ENCODE results near the gene SLC8A1. TPM values are rescaled to one million over a fixed set of nuclear protein-coding genes. Genes with fewer than 3 reads are reported as not detected.

SLC8A1 gene
- total and polyA plus RNA-seq, 2 donors (not counting 1 experiment from before 2014, with no cell fraction given) = 0.07 to 0.20 TPM

GRCh38 chr2:40487602-40488001 is 35.7 kb upstream of the SLC8A1 start:
- ATAC-seq (ENCODE audit: low read depth) (no peak), DNase-seq (no peak)
- TF ChIP-seq CTCF (IDR thresholded peaks at IDR 0.05) (no peak), EZH2 (IDR thresholded peaks at IDR 0.05; ENCODE audit: borderline replicate concordance, insufficient read depth, low read depth, low read length, poor library complexity, severe bottlenecking) (no peak)
- no peaks in the 10 kb centered on the region for H3K9me3 ChIP-seq (ENCODE audit: control extremely low read depth in 1 of 3, control insufficient read depth in 2 of 3, insufficient read depth in 1 of 3, low read length in 2 of 3)
- no peaks in the 10 kb centered on the region for H3K79me2 ChIP-seq (ENCODE audit: control insufficient read depth, insufficient read depth, low read length)
- H3K9ac ChIP-seq (ENCODE audit: low read length) = no peak overlapping the region
- Mint-ChIP-seq H3K27me3 (no peaks in the 10 kb centered on the region), H3K27ac (no peak overlapping the region), H3K9me3 (ENCODE audit: insufficient read depth) (no peaks in the 10 kb centered on the region), H3K4me1 (peaks cover 6% of the 10 kb centered on the region), H3K4me3 (no peak overlapping the region)
- H3K27ac ChIP-seq (ENCODE audit: low read length in 2 of 2) = no peak overlapping the region
- H3K4me2 ChIP-seq (replicated peaks; ENCODE audit: low read depth, low read length, poor library complexity, severe bottlenecking) = no peak overlapping the region
- H2AFZ ChIP-seq (ENCODE audit: insufficient read depth, low read depth, low read length, poor library complexity, severe bottlenecking) = no peak overlapping the region
- ChIA-PET CTCF (no interaction called here), POLR2A (no interaction called here)
- WGBS (ENCODE audit: insufficient coverage) = no CpG with 5 or more reads among the region's 2 CpGs
- no peaks in the 10 kb centered on the region for H3K4me1 ChIP-seq (ENCODE audit: control insufficient read depth in 2 of 2, insufficient read depth in 2 of 2, low read length in 2 of 2)
- H3K27me3 ChIP-seq (replicated peaks in 1 of 4; ENCODE audit: control extremely low read depth in 1 of 4, control insufficient read depth in 3 of 4, insufficient read depth in 4 of 4, low read length in 3 of 4) = no peaks in the 10 kb centered on the region
- no peaks in the 10 kb centered on the region for H4K20me1 ChIP-seq (ENCODE audit: control insufficient read depth, insufficient read depth, low read length, poor library complexity, severe bottlenecking)
- no peak overlapping the region for H3K4me3 ChIP-seq (ENCODE audit: control extremely low read depth in 1 of 5, extremely low read depth in 1 of 5, insufficient read depth in 1 of 5, low read depth in 2 of 5, low read length in 4 of 5)
- no peaks in the 10 kb centered on the region for H3K36me3 ChIP-seq (replicated peaks in 1 of 2; ENCODE audit: control extremely low read depth in 1 of 2, control insufficient read depth in 1 of 2, extremely low read depth in 1 of 2, insufficient read depth in 2 of 2, low read length in 1 of 2)
- intact Hi-C loops (cut with micrococcal nuclease) = no loop called here

GRCh38 chr2:40485854-40486253 is 34.0 kb upstream of the SLC8A1 start:
- WGBS (ENCODE audit: insufficient coverage) = 45% methylated on average over 2 of the region's 3 CpGs
- no peaks in the 10 kb centered on the region for H3K27me3 Mint-ChIP-seq
- CTCF ChIA-PET = no interaction called here

More at GRCh38 chr2:40485854-40486253, 34.0 kb upstream of the SLC8A1 start:
- Histone ChIP-seq H3K27me3 (replicated peaks in 1 of 4; ENCODE audit: control extremely low read depth in 1 of 4, control insufficient read depth in 3 of 4, insufficient read depth in 4 of 4, low read length in 3 of 4) (no peaks in the 10 kb centered on the region), H3K9ac (ENCODE audit: low read length) (no peak overlapping the region), H3K4me1 (ENCODE audit: control insufficient read depth in 2 of 2, insufficient read depth in 2 of 2, low read length in 2 of 2) (no peaks in the 10 kb centered on the region), H2AFZ (ENCODE audit: insufficient read depth, low read depth, low read length, poor library complexity, severe bottlenecking) (no peak overlapping the region), H3K36me3 (replicated peaks in 1 of 2; ENCODE audit: control extremely low read depth in 1 of 2, control insufficient read depth in 1 of 2, extremely low read depth in 1 of 2, insufficient read depth in 2 of 2, low read length in 1 of 2) (no peaks in the 10 kb centered on the region), H3K79me2 (ENCODE audit: control insufficient read depth, insufficient read depth, low read length) (no peaks in the 10 kb centered on the region), H4K20me1 (ENCODE audit: control insufficient read depth, insufficient read depth, low read length, poor library complexity, severe bottlenecking) (no peaks in the 10 kb centered on the region), H3K27ac (ENCODE audit: low read length in 2 of 2) (no peak overlapping the region), H3K4me2 (replicated peaks; ENCODE audit: low read depth, low read length, poor library complexity, severe bottlenecking) (no peak overlapping the region), H3K9me3 (ENCODE audit: control extremely low read depth in 1 of 3, control insufficient read depth in 2 of 3, insufficient read depth in 1 of 3, low read length in 2 of 3) (no peaks in the 10 kb centered on the region), H3K4me3 (ENCODE audit: control extremely low read depth in 1 of 5, extremely low read depth in 1 of 5, insufficient read depth in 1 of 5, low read depth in 2 of 5, low read length in 4 of 5) (no peak overlapping the region)
- DNase-seq (no peak), ATAC-seq (ENCODE audit: low read depth) (no peak)
- intact Hi-C loops (cut with micrococcal nuclease) = no loop called here
- POLR2A ChIA-PET = no interaction called here
- Mint-ChIP-seq H3K4me3 (no peak overlapping the region), H3K27ac (no peak overlapping the region), H3K4me1 (peaks cover 6% of the 10 kb centered on the region), H3K9me3 (ENCODE audit: insufficient read depth) (no peaks in the 10 kb centered on the region)
- TF ChIP-seq CTCF (IDR thresholded peaks at IDR 0.05) (no peak), EZH2 (IDR thresholded peaks at IDR 0.05; ENCODE audit: borderline replicate concordance, insufficient read depth, low read depth, low read length, poor library complexity, severe bottlenecking) (no peak)

All from B cell (primary cell).